Activated CD4-positive, alpha-beta T cell treated with anti-CD3 and anti-CD28 coated beads, Interleukin-2, amount 10 ng/mL, durations not matched to agents 24 days and 14 days (primary cell): ENCODE data around the gene OR3A2. TPM values are rescaled to one million over a fixed set of nuclear protein-coding genes. Genes with fewer than 3 reads are reported as not detected.
"Not testable (repeated sequence)": the region's sequence is repeated elsewhere in the genome, so short reads cannot be mapped to it uniquely, and the experiment has no call there.

Experiments used
- DNase-seq: peaks from one replicate; pipeline ENCODE4 v3.0.0; 2022
- H3K27ac Mint-ChIP-seq: one replicate; pipeline ENCODE4 v1.8.0; 2022; ENCODE audit warnings: mild to moderate bottlenecking, mixed read lengths
- H3K27me3 Mint-ChIP-seq: one replicate; pipeline ENCODE4 v1.8.0; 2022; ENCODE audit warnings: mixed read lengths
- H3K36me3 Mint-ChIP-seq: one replicate; pipeline ENCODE4 v1.8.0; 2022; ENCODE audit warnings: low read depth, mild to moderate bottlenecking, mixed read lengths
- H3K4me1 Mint-ChIP-seq: one replicate; pipeline ENCODE4 v1.8.0; 2021; ENCODE audit warnings: mixed read lengths
- H3K4me3 Mint-ChIP-seq: one replicate; pipeline ENCODE4 v1.8.0; 2022; ENCODE audit warnings: mild to moderate bottlenecking, moderate library complexity, mixed read lengths
- H3K9me3 Mint-ChIP-seq: one replicate; pipeline ENCODE4 v1.8.0; 2021; ENCODE audit warnings: mixed read lengths
- intact Hi-C: fragments of 100-400 bp; cut with micrococcal nuclease; formaldehyde crosslinking; loops from one replicate; pipeline ENCODE4 v1.15.1; 2023
- total RNA-seq: library from RNA; stranded (reverse); gene quantifications from 2 replicates; pipeline ENCODE4 v1.2.3, GENCODE V29; 2022

The OR3A2 gene
- total RNA-seq, 1 donor from 2014 or later: 0.26 TPM

- Mint-ChIP-seq H3K36me3 (no peaks in the 10 kb centered on the region), H3K4me1 (no peaks in the 10 kb centered on the region), H3K27me3 (no peaks in the 10 kb centered on the region), H3K9me3 (no peaks in the 10 kb centered on the region), H3K27ac (no peak overlapping the region), H3K4me3 (no peak overlapping the region)
- DNase-seq: no peak
- intact Hi-C loops: no loop called here
Measured at GRCh38 chr17:3378321-3378720, 7.8 kb downstream of the OR3A2 start.

DNA sequence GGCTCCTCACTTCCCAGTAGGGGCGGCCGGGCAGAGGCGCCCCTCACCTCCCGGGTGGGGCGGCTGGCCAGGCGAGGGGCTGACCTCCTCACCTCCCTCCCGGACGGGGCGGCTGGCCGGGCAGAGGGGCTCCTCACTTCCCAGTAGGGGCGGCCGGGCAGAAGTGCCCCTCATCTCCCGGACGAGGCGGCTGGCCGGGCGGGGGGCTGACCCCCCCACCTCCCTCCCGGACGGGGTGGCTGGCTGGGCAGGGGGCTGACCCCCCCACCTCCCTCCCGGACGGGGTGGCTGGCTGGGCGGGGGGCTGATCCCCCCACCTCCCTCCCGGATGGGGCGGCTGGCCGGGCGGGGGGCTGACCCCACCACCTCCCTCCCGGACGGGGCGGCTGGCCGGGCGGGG lies 14.9 kb downstream of the OR3A2 start:
- intact Hi-C loops, H3K27me3 Mint-ChIP-seq, DNase-seq, H3K4me3 Mint-ChIP-seq, H3K4me1 Mint-ChIP-seq, H3K27ac Mint-ChIP-seq, H3K9me3 Mint-ChIP-seq, H3K36me3 Mint-ChIP-seq: not testable (repeated sequence)

DNA sequence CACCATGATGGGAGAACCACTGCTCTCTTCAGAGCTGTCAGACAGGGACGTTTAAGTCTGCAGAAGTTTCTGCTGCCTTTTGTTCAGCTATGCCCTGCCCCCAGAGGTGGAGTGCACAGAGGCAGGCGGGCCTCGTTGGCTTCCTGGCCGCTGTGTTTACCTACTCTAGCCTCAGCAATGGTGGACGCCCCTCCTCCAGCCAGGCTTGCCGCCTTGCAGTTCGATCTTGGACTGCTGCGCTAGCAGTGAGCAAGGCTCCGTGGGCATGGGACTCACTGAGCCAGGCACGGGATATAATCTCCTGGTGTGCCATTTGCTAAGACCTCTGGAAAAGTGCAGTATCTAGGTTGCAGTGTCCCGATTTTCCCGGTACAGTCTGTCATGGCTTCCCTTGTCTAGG lies 43.3 kb downstream of the OR3A2 start:
- H3K4me3 Mint-ChIP-seq, H3K27me3 Mint-ChIP-seq, H3K36me3 Mint-ChIP-seq, H3K4me1 Mint-ChIP-seq, H3K27ac Mint-ChIP-seq, intact Hi-C loops, DNase-seq: not testable (repeated sequence)
- H3K9me3 Mint-ChIP-seq: peaks cover 12% of the 10 kb centered on the region

- peaks cover 6% of the 10 kb centered on the region for H3K27me3 Mint-ChIP-seq
- H3K9me3 Mint-ChIP-seq: no peaks in the 10 kb centered on the region
- intact Hi-C loops: no loop called here
- H3K36me3 Mint-ChIP-seq: no peaks in the 10 kb centered on the region
- no peaks in the 10 kb centered on the region for H3K4me1 Mint-ChIP-seq
- no peak overlapping the region for H3K4me3 Mint-ChIP-seq
- no peak for DNase-seq
- H3K27ac Mint-ChIP-seq: no peak overlapping the region
Measured at GRCh38 chr17:3335876-3336275, 50.2 kb downstream of the OR3A2 start.

DNA sequence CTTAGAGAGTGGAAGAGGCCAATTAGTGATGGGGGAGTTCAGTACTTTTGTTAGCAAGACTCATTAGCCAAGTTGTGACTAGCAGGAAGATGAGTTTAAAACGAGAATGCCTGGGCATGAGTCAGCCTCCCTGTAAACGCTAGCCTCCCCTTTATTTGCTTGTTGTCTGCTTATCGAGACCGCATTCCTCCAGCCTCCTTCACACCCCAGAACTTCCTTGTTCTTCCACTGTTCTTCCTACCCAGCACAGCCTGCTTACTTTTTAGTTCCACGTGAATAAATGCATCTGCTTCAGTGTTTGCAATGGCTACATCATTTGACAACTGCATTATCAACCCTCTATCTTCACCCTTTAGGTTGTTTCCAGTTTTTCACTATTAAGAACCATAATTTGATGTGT lies 67.8 kb downstream of the OR3A2 start:
- Mint-ChIP-seq H3K4me1 (no peaks in the 10 kb centered on the region), H3K27me3 (no peaks in the 10 kb centered on the region), H3K4me3 (no peak overlapping the region), H3K36me3 (no peaks in the 10 kb centered on the region), H3K9me3 (peaks cover 15% of the 10 kb centered on the region), H3K27ac (no peak overlapping the region)
- intact Hi-C loops: no loop called here
- DNase-seq: no peak

- Mint-ChIP-seq H3K27me3 (no peaks in the 10 kb centered on the region), H3K4me3 (no peak overlapping the region), H3K36me3 (no peaks in the 10 kb centered on the region), H3K4me1 (no peaks in the 10 kb centered on the region), H3K9me3 (peaks cover under 1% of the 10 kb centered on the region), H3K27ac (no peak overlapping the region)
- no peak for DNase-seq
- intact Hi-C loops: no loop called here
Measured at GRCh38 chr17:3316836-3317235, 69.3 kb downstream of the OR3A2 start.

DNA sequence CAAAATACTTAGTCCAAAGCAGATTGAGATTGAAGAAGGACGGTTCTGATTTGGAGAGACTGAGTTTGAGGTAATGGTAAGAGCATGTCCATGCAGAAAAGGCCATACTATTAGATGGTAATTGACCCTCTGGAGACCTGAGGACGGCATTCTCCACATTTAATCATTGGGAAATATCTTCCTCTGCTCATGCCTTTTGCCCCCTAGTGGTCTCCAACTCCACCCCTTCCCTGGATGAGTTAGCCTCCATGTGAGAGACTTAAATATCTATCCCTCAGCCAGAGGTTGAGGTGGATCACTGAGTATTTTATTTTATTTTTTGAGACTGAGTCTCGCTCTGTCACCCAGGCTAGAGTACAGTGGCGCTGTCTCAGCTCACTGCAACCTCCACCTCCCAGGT lies 77.5 kb downstream of the OR3A2 start:
- Mint-ChIP-seq H3K4me3 (no peak overlapping the region), H3K36me3 (no peaks in the 10 kb centered on the region), H3K9me3 (no peaks in the 10 kb centered on the region), H3K4me1 (no peaks in the 10 kb centered on the region), H3K27ac (no peak overlapping the region), H3K27me3 (no peaks in the 10 kb centered on the region)
- intact Hi-C loops: no loop called here
- no peak for DNase-seq

DNA sequence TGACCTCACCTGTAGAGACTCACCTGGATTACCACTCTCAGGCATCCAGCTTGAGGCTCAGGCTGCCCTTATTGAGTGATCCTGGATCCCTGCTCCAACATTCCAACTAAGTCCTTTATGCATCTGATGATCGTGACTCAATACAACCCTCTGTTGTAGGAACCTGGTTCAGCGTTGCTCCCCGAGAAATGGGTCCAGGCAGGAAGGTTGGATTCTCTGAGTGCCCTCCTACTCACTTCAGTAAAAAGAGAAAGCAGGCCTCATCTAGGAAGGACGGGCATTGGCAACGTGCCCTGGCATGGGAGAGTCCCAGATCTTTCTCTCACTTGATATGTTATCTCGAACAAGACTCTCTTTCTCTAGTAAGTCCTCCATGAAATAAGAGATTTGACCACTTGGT lies 87.8 kb downstream of the OR3A2 start, which contains the start of gene OR3A1:
Gene OR3A1 (minus strand): TSS at position 101 of the 400 bp plus-strand sequence. CDS start 5,778 bp downstream, outside the sequence.
- Mint-ChIP-seq H3K4me3 (no peak within 1 kb of the TSS), H3K9me3 (no peaks in the 10 kb centered on the region), H3K27ac (no peak within 1 kb of the TSS), H3K4me1 (no peaks in the 10 kb centered on the region), H3K27me3 (peaks cover 8% of the 10 kb centered on the region), H3K36me3 (no peaks in the 10 kb centered on the region)
- no peak for DNase-seq
- intact Hi-C loops: no loop called here

- Mint-ChIP-seq H3K27ac (no peak overlapping the region), H3K9me3 (peaks cover 4% of the 10 kb centered on the region), H3K27me3 (peaks cover 8% of the 10 kb centered on the region), H3K4me3 (no peak overlapping the region), H3K36me3 (no peaks in the 10 kb centered on the region), H3K4me1 (no peaks in the 10 kb centered on the region)
- intact Hi-C loops: no loop called here
- DNase-seq: no peak
Measured at GRCh38 chr17:3295632-3296031, 90.5 kb downstream of the OR3A2 start.

GRCh38 chr17:3293548-3293947 lies 92.6 kb downstream of the OR3A2 start:
- H3K36me3 Mint-ChIP-seq: not testable (repeated sequence)

GRCh38 chr17:3282901-3283300 lies 103.2 kb downstream of the OR3A2 start:
- no peaks in the 10 kb centered on the region for H3K9me3 Mint-ChIP-seq
- no peak overlapping the region for H3K4me3 Mint-ChIP-seq
- DNase-seq: peak; percentile 13
- H3K27ac Mint-ChIP-seq: no peak overlapping the region
- intact Hi-C loops: no loop called here
- H3K36me3 Mint-ChIP-seq: no peaks in the 10 kb centered on the region
- H3K4me1 Mint-ChIP-seq: no peaks in the 10 kb centered on the region
- peaks cover 2% of the 10 kb centered on the region for H3K27me3 Mint-ChIP-seq

More at GRCh38 chr17:3293548-3293947, 92.6 kb downstream of the OR3A2 start:
- H3K4me1 Mint-ChIP-seq, H3K27ac Mint-ChIP-seq, H3K9me3 Mint-ChIP-seq, H3K27me3 Mint-ChIP-seq, H3K4me3 Mint-ChIP-seq, intact Hi-C loops: not testable (repeated sequence)
- peak; percentile 13 for DNase-seq

DNA sequence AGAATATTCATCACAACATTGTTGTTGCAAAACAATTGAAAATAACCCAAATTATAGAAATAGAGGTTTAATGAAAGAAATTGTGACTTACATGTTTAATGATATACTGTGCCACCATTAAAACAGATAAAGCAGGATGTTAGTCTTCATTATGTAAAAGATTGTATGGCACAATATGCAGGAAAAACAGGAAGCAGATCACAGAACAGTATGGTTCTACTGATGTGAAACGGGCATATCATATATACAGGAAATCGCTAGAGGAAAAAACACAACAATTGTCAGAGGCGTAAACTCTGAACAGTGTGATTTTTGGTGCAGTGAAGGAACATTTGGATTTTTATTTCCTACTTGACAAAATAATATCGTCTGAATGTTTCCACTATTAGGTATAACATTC lies 110.0 kb downstream of the OR3A2 start:
- intact Hi-C loops: no loop called here
- no peaks in the 10 kb centered on the region for H3K36me3 Mint-ChIP-seq

GRCh38 chr17:3271072-3271848 lies 114.8 kb downstream of the OR3A2 start:
- intact Hi-C loops: no loop called here
- H3K27me3 Mint-ChIP-seq: peaks cover 2% of the 10 kb centered on the region
- no peaks in the 10 kb centered on the region for H3K4me1 Mint-ChIP-seq

More for the DNA sequence above, 110.0 kb downstream of the OR3A2 start:
- H3K9me3 Mint-ChIP-seq: peaks cover 6% of the 10 kb centered on the region
- H3K27me3 Mint-ChIP-seq: no peaks in the 10 kb centered on the region
- no peak overlapping the region for H3K4me3 Mint-ChIP-seq
- H3K4me1 Mint-ChIP-seq: no peaks in the 10 kb centered on the region
- no peak overlapping the region for H3K27ac Mint-ChIP-seq
- DNase-seq: no peak

GRCh38 chr17:3260600-3260999 lies 125.5 kb downstream of the OR3A2 start:
- Mint-ChIP-seq H3K36me3 (no peaks in the 10 kb centered on the region), H3K27ac (no peak overlapping the region), H3K9me3 (no peaks in the 10 kb centered on the region), H3K27me3 (no peaks in the 10 kb centered on the region), H3K4me3 (no peak overlapping the region), H3K4me1 (no peaks in the 10 kb centered on the region)
- intact Hi-C loops: no loop called here
- DNase-seq: peak; percentile 33

More at GRCh38 chr17:3271072-3271848, 114.8 kb downstream of the OR3A2 start:
- H3K27ac Mint-ChIP-seq: no peak overlapping the region
- DNase-seq: no peak
- H3K9me3 Mint-ChIP-seq: peaks cover 12% of the 10 kb centered on the region
- H3K36me3 Mint-ChIP-seq: no peaks in the 10 kb centered on the region
- H3K4me3 Mint-ChIP-seq: no peak overlapping the region

- H3K27me3 Mint-ChIP-seq: no peaks in the 10 kb centered on the region
- no peak overlapping the region for H3K27ac Mint-ChIP-seq
- no peak overlapping the region for H3K4me3 Mint-ChIP-seq
- no peaks in the 10 kb centered on the region for H3K36me3 Mint-ChIP-seq
- no peaks in the 10 kb centered on the region for H3K9me3 Mint-ChIP-seq
- intact Hi-C loops: no loop called here
- no peaks in the 10 kb centered on the region for H3K4me1 Mint-ChIP-seq
- no peak for DNase-seq
Measured at GRCh38 chr17:3260163-3260562, 125.9 kb downstream of the OR3A2 start.
